ENCODE results near the gene PHF5A. TPM values are rescaled to one million over a fixed set of nuclear protein-coding genes. Genes with fewer than 3 reads are reported as not detected.

Gene PHF5A
- total RNA-seq, 1 donor from 2014 or later, result 29.1 TPM

DNA sequence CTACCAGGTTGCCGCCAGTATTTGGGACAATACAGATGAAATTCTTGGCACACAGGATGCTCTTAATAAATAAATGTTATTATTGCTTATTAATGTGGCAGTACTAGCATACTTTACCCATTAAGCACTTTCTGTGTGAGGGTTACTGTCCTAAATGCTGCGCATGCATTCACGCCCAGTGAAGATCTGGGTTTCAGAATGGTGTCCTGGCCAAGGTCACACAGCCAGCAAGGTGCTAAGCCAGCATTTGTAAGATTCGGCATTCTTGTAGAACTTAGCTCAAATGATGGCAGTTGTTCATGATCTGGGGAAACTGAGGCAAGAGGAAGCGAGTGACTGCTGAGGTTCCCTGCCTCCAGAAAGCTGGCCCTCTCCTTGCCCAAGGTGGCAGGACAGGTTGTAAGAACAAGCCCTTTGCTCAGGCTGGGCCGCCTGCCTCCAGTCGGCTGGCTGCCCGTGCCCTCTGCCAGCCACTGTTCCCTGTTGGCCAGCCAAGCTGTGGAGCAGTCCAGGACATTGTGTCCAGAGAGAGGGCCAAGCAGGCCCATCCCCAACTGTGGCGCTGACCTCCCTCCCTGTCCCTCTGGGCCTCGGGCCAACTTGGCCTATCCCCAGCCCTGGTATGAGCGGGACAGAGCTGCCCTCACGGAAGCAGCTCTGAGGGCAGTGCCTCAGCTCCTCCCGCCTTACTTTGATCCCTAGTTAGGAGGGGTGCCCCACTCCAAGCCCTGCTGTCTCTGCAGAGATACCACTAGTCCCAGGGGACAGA is 50.7 kb downstream of the PHF5A start:
- DNase-seq (ENCODE audit: low spot score), result peak; percentile 93

- DNase-seq (ENCODE audit: low spot score), result no peak
Measured at GRCh38 chr22:41415554-41415953, 52.9 kb downstream of the PHF5A start.

DNA sequence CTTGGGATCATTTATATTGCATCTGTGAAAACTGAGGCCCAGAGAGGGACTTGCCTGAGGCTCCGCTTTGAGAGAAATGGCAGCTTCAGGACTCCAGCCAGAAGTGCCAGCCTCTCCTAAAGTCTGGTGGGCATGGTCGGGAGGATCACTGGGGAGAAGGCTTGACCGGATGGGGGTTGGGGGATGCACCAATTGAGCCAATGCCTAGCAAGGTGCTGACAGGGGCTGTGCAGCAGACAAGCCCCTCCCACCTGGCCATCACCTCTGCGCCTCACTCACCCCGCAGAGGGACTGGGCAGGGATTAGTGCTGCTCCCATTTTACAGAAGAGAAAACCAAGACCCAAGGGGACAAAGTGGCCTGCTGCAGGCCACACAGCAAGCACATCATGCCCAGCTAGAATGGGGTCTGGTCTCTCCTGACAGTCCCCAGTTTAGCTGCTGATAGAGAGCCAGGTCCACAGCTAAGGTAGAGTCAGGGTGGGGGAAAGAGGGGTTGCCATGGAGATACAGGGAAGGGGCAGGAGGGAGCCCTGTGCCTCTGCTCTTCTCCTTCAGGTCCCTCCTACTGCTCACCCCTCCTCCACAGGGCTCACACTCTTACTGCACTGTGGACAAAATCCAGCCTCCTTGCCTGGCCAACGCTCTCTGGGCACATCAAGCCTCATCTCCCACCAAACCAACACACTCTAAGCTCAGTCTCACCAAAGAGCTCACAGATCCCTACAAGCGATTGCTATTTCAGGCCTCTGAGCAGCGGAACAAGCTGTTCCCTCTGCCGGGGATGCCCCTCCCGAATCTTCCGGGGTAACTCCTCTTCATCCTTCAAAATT is 57.3 kb downstream of the PHF5A start:
- DNase-seq (ENCODE audit: low spot score), result no peak

GRCh38 chr22:41410311-41410751 is 58.2 kb downstream of the PHF5A start:
- DNase-seq (ENCODE audit: low spot score), result no peak

Other genes starting within 250 kb of the PHF5A start
- 5.4 TPM for gene CHADL, start 227.8 kb downstream of the PHF5A start, total RNA-seq
- gene RANGAP1, start 182.5 kb downstream of the PHF5A start, total RNA-seq, result 85.6 TPM
- 80.3 TPM for gene ZC3H7B, start 167.2 kb downstream of the PHF5A start, total RNA-seq
- 28.4 TPM for gene TEF, start 86.8 kb downstream of the PHF5A start, total RNA-seq
- gene TOB2, start 21.9 kb downstream of the PHF5A start, total RNA-seq, result 131 TPM
- gene ACO2, start 425 bp upstream of the PHF5A start, total RNA-seq, result 172 TPM
- gene POLR3H, start 75.8 kb upstream of the PHF5A start, total RNA-seq, result 26.0 TPM
- 3.7 TPM for gene CSDC2, start 92.3 kb upstream of the PHF5A start, total RNA-seq
- 80.4 TPM for gene PMM1, start 121.1 kb upstream of the PHF5A start, total RNA-seq
- gene DESI1, start 152.4 kb upstream of the PHF5A start, total RNA-seq, result 39.4 TPM
- gene XRCC6, start 152.6 kb upstream of the PHF5A start, total RNA-seq, result 170 TPM
- gene SNU13, start 220.2 kb upstream of the PHF5A start, total RNA-seq, result 109 TPM
- gene MEI1, start 230.8 kb upstream of the PHF5A start, total RNA-seq, result 1.4 TPM

Measured in mucosa of gallbladder (tissue), 1 donor.